22Rv1 (cell line): Measurements from ENCODE around the gene KIF14.

Experiments
- ZFX ChIP-seq: fragments of 450-650 bp; IDR thresholded peaks from 2 replicates; pipeline ENCODE4 v1.6.1; 2017; ENCODE audit warnings: antibody characterized with exemption, borderline replicate concordance
- TF ChIP-seq, protein P1 (sequence below): fragments of 450-650 bp; IDR thresholded peaks from 2 replicates; pipeline ENCODE4 v1.5.1; 2017; ENCODE audit warnings: mild to moderate bottlenecking

DNA sequence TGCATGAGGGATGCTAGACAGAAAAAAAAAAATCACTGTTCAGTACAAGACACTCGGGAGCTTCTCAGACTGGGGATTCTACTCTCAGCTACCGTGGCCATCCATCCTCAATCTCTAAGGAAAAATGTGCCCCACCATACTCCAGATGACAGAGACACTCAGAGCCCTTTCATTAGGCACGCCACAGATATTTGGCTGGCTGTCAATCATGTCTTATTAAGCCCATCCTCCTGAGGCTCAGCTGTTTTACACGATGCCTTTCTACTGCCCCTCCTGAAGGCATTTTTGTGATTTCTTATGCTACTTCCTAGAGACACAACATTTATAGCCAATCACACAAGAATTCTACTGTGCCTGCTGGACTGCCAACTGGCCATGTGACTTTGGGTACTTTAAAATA, 92.9 kb downstream of the KIF14 start:
- TF ChIP-seq, protein P1, sequence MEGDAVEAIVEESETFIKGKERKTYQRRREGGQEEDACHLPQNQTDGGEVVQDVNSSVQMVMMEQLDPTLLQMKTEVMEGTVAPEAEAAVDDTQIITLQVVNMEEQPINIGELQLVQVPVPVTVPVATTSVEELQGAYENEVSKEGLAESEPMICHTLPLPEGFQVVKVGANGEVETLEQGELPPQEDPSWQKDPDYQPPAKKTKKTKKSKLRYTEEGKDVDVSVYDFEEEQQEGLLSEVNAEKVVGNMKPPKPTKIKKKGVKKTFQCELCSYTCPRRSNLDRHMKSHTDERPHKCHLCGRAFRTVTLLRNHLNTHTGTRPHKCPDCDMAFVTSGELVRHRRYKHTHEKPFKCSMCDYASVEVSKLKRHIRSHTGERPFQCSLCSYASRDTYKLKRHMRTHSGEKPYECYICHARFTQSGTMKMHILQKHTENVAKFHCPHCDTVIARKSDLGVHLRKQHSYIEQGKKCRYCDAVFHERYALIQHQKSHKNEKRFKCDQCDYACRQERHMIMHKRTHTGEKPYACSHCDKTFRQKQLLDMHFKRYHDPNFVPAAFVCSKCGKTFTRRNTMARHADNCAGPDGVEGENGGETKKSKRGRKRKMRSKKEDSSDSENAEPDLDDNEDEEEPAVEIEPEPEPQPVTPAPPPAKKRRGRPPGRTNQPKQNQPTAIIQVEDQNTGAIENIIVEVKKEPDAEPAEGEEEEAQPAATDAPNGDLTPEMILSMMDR = no peak
- TF ChIP-seq ZFX = no peak
